NCI-H146 treated with DMSO at 0.1 percent for 48 hours (cell line): ENCODE data around the gene MAGEB16.

Experiments
- DNase-seq: peaks from one replicate; lab custom pipeline; 2025; ENCODE audit not compliant: unreplicated experiment; lab: John Stamatoyannopoulos, UW

Gene MAGEB16

DNA sequence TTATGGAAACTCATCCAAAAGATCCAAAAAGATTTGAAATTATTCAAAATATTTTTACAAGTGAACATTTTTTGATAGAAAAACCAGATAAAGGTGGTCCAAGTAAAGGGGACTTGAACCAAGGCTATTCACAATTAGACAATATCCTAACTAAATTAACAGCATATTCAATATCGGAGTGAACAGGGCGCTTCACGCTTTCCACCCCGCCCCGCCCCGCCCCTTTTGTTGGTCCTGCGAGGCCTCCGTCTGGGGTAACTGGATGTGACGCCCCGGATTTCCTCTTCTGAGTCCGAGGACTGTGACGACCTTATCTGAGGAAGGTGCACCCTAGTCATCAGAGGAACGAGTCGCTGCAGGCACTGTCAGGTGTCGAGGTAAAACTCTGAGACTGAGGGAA is at the start of gene MAGEB16:
Gene MAGEB16, plus strand, starts transcription at position 301 of the 400 bp plus-strand sequence. CDS start 3,855 bp downstream, outside the sequence.
- no peak for DNase-seq

DNA sequence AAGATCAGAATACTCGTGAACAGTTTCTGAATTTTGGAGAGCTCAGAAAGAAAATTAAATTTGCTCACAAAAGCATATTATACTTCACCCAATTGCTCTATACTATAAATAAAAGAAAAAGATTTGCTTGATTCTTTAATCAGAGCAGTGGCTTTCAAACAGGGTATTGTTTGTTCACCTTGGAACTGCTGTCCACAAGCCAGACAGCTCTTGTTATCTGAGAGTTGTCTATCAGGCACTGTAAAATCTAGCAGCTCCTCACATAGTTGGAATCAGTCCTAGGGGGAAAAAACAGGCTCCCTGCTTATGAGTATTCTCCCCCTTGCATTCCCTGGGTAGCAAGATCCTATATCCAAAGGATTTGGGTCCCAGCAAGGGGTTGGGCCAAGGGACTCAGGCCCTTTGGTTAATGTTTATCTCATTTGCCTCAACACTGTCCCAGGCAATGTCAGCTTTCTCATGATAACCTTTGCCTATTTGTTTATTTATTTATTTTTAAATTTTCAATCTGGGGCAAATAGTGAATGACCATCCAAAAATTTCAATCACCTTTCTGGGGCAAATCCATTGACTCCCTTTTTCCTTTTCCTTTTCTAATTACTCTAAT is 24.1 kb upstream of the MAGEB16 start:
- DNase-seq, result no peak

DNA sequence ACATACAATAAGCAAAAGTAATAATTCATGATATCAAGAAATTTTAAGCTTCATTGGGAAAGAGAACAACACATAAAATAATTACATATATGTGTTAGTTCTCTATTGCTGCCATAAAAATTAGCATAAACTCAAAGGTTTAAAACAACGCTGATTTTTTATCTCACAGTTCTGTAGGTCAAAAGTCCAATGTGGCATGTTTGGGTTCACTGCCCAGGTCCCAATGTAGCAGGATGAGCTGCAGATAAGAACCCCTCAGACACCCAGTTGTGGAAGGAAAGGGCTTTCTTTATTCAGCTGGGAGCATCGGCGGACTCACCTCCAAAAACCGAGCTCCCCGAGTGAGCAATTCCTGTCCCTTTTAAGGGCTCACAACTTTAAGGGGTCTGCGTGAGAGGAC is 13.1 kb upstream of the MAGEB16 start:
- no peak for DNase-seq

DNA sequence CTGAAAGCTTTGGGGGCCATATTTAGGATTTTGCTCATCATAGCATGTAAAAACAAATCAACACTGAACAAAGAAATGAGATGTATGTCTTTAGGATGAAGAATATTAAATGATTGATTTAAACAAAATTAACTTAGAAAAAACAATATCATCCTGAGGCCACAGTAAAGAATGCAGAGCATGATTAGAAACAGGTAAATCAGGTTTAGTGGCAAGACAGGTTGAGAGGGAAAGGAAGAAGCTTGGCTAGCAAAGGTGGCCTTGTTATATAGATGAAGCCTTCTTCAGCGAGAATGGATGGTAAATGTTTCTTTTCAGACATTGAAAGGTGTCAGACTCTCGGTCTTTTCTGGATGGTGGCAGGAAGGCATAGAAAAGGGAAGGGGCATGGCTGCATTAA is 11.9 kb upstream of the MAGEB16 start:
- DNase-seq, result no peak

DNA sequence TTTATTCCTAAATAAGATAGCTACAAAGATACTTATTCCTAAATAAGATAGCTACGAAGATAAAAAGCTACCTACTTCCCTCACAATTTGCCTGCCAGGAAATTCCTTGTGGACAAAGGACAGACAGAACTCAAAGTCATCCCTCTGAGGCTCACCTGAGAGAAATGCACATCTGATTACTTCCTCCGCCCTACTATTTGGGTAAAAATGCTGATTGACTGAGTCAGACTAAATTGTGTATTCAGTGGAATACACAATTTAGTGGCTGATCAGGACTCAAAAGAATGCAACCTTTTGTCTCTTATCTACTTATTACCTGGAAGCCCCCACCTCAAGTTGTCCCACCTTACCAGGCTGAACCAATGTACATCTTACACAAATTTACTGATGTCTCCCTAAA is 10.3 kb upstream of the MAGEB16 start:
- no peak for DNase-seq

DNA sequence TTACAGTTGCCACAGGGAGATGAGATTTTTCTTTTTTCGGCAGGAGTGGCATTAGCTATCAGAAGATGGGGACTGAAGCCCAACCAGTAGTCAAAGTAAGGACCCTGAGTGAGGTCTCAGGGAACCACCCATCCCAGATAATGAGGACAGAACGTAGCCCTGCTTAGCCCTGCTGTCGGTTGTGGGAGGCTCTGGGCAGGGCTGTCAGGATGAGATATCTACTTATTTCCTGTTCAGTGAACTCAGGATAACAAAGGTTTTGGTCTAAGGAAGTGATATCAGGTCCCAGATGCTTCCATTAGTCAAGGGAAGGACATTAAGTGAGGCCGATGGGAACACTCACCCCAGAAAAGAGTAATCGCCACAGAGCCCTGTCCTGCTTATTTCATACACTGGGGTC is 2.3 kb downstream of the MAGEB16 start:
- DNase-seq, result no peak

DNA sequence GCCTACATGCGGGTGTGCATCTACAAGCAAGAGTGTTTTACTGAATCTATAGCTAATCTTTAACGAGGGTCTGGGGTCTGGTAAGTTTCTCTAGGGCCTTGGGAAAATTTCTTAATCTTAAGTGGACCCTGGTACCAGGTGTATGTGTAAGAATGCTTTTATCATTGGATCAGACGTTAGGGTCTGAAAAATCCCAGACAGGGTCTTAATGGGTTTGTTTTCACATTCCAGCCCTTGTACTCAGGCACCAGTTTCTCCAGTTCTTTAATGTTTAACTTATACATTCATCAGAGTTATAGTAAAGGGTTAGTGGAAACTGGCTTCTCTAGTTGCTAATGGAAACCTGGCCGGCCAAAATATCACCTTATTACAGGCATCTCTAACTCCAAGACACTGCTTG is 11.6 kb downstream of the MAGEB16 start:
- DNase-seq, result no peak

DNA sequence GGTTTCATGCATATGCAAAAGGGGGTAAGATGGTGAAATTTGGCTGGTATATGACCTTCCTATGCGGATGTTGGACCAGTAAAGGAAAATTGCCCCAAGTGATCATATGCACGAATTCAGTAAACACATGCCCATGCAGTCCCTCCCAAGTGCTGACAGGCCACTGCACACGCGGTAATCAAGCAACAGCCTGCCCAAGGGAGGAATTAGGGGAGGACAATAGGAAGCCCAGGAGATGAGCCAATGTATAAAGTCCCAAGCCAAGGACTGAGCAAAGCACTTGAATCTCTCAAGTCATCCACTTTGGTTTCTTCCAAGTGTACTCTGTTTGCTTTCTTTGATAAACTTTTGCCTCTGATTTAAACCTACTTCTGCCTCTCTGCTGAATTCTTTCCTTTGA is 21.1 kb downstream of the MAGEB16 start:
- no peak for DNase-seq

DNA sequence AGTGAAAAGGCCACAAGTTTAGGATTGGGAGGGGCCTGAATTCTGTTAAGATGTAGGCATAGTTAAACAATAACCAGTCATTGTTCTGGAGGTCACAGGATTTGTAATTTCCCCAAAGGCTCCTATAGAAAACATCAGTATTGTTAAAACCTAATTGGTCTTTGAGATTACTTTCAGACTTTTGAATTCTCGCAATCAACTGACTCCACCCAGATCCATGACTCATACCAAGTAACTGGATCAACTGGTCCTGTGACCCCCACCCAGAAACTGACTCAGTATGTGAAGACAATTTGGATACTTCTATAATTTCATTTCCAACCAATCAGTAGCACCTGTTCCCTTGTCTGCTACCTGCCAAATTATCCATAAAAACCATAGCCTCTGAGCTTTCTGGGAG is 28.4 kb downstream of the MAGEB16 start:
- no peak for DNase-seq

DNA sequence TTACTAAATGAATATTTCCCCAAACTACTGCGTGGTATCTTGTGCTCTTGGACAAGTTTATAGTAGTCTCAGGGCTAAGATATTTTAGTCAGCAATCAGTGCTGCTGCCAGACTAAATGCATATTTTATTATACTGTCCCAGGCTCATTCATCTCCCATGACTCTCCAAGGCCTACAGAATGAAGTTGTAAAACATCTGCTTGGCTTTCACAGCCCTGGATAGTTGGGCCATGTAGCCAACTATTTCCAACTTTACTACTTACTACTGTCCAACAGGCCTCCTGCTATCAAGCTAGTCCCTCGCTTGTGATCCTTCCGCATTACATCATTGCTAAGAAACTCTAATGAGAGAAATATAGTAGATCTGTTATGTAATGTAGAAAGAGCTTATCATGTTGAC is 31.4 kb downstream of the MAGEB16 start:
- no peak for DNase-seq

DNA sequence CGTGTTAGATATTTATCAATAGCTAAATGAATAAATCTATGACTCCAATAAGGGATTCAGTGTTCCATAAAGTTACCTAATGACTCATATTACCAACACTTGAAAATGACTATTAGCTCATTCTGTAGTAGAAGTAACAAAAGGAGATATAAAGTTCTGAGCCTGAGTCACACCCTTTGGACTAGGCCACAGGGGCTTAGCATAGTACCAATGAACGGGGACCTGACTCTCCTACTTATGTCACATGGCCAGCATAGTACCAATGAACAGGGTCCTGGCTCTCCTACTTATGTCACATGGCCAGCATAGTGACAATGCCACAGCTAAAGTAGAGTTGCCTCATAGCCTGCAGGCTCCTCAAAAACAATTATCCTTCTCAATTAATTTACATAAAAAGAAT is 43.7 kb downstream of the MAGEB16 start:
- DNase-seq, result no peak

DNA sequence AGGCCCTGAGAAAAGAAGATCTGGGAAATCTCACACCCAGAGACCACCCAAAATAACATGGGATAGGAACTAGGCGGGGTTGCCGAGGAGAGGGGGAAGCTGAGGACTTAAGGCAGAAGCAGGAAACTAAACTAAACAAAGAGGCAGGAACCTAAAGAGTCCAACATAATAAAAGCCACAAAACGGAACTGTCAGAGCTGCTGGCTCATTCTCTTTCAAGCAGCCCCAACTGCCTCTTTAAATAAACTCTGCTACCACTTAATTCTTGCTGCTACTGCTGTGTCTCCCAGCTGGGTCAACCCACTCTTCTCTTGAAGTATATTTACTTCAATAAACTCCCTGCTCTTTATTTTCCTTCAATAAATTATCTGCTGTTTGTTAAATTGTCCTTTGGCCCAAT is 44.5 kb downstream of the MAGEB16 start:
- DNase-seq, result no peak

DNA sequence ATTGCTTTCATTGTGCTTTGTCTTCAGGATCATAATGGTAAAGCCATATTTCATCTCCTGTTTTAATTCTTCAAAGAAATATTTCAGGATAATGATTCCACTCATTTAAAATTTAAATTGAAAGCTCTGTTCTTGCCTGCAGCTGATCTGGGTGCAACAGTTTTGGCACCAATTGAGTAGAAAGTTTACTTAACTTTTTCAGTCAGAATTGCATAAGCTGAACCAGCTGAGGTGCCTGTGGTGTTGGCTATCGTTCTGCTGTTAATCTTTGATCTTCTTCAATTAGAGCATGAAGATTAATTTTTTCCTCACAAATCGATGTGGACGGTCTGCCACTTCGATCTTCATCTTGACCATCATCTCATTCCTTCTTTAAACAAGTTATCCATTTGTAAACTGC is 49.6 kb downstream of the MAGEB16 start:
- DNase-seq, result no peak
